ENCODE results near the gene AGPAT4. TPM values are rescaled to one million over a fixed set of nuclear protein-coding genes. Genes with fewer than 3 reads are reported as not detected.
A peak's percentile ranks its signal among the peaks of the same experiment; 100 is the strongest.

AGPAT4 gene
- total RNA-seq, 1 donor from 2014 or later: 6.6 TPM

GRCh38 chr6:161116554-161116953, 157.3 kb downstream of the AGPAT4 start:
- no peak for DNase-seq (ENCODE audit: low read depth)

DNA sequence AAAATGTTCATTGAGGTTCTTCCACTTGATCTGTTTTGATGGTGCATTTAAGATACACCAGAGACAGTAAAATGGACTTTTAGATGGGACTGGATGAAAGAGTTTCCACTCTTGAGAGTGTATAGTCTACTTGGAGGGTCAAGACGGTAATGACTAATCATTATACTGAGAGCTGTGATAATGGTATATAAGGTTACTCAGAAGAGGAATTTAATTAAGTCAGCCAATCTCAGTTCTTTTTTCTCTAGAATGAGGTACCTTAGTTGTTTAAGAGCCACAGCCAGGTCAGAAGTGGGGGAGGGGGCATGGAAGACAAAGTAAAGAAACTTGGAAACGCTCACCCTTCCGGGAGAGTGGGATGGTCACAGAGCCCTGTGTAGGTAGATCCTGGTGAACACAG, 158.4 kb downstream of the AGPAT4 start:
- no peak for DNase-seq (ENCODE audit: low read depth)

GRCh38 chr6:161111261-161111660, 162.6 kb downstream of the AGPAT4 start:
- no peak for DNase-seq (ENCODE audit: low read depth)

- DNase-seq (ENCODE audit: low read depth): no peak
These were observed 163.7 kb downstream of the AGPAT4 start for GRCh38 chr6:161110028-161110779.

- no peak for DNase-seq (ENCODE audit: low read depth)
These were observed 164.5 kb downstream of the AGPAT4 start for GRCh38 chr6:161109366-161109765.

GRCh38 chr6:161108916-161109315, 164.9 kb downstream of the AGPAT4 start:
- DNase-seq (ENCODE audit: low read depth): no peak

GRCh38 chr6:161107779-161108730, 165.8 kb downstream of the AGPAT4 start:
- no peak for DNase-seq (ENCODE audit: low read depth)

DNA sequence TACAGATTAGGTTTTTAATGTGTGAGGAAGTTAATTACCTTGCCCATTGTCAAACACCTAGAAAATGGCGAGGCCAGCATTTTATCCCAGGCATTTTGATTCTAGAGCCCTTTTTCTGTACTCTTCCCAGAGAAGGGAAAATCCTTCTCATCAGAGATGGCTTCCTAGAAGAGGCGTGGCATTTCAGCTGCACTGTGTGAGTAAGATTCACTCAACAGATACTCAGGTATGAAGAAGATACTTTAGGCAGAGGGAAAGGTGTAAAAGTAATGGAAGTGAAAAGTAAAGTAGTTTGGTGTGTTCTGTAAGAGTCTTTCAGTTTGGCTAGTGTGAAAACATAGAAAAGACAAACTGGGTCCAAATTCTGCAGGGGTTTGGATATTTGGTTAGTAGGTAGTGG, 168.5 kb downstream of the AGPAT4 start:
- no peak for DNase-seq (ENCODE audit: low read depth)

GRCh38 chr6:161104966-161105365, 168.9 kb downstream of the AGPAT4 start:
- DNase-seq (ENCODE audit: low read depth): no peak

DNA sequence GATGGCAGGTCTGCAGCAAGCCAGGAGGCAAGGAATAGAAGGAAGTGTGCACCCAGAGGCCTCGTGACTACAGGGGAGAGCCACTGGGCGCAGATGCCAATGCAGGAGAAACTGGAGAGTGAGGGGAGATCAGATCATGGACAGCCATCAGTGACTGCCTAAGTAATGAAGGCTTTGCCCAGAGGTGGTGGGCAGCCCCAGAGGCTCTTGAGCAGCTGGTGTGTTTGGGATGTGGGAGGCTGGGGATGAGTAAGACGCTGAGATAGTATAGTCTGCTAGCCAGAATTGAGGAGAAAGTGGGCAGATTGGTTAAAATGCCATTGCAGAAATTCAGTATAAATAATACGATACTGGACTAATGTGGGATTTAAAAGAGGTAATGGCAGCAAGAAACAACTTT, 170.4 kb downstream of the AGPAT4 start:
- no peak for DNase-seq (ENCODE audit: low read depth)

GRCh38 chr6:161101517-161101916, 172.3 kb downstream of the AGPAT4 start:
- DNase-seq (ENCODE audit: low read depth): no peak

DNA sequence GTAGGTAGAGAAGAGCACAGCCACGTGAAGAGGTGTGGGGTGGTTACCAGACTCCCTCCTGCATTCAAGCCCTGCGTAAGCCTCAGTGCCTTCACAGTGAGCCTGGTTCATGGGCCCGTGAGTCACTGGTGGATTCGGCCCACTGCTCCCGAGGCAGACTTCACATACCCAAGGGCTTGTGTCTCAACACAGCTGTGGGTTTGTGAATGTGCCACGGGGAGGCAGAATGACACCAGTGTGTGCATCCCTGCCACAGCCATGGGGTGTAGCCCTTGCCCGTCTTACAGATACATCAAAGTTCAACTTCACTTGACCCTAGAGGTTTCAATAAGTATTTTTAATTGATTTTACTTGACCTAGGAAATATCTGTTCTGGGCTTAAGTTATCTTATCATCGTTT, 173.8 kb downstream of the AGPAT4 start:
- DNase-seq (ENCODE audit: low read depth): peak; percentile 3

GRCh38 chr6:161095916-161096315, 177.9 kb downstream of the AGPAT4 start:
- DNase-seq (ENCODE audit: low read depth): no peak

- DNase-seq (ENCODE audit: low read depth): no peak
These were observed 178.9 kb downstream of the AGPAT4 start for GRCh38 chr6:161094955-161095354.

DNA sequence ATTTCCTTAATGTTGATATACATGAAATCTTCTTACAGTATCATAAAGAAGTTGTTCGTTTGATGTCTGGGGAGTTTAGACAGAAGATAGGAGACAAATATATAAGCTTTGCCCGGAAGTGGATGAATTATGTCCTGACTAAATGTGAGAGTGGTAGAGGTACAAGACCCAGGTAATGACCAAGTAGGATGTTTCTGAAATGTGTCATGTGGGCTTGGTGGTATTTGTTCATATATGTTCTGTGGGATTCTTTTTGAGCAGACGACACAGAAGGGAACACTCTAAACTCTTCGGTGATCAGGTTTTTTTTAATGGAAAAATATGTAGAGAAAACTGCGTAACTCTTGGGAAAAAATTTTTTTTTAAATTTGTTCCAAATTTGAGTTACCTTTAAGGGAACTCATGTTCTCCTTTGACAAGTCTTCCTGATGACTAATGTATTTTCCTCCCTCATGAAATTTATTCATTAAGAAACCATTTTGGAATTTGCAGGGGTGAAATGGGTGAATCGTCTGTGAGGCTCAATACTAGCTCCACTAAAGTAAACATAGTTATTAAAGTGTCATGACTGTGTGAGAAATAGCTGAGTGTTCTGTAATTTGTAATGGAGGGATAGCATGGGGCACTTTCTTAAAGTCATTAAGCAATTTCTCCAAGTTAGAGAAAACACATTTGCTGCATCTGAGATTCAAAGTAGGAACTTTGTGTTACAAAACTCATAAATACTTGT, 181.7 kb downstream of the AGPAT4 start:
- DNase-seq (ENCODE audit: low read depth): no peak

- no peak for DNase-seq (ENCODE audit: low read depth)
These were observed 182.7 kb downstream of the AGPAT4 start for GRCh38 chr6:161091151-161091550.

GRCh38 chr6:161088676-161089328, 185.1 kb downstream of the AGPAT4 start:
- DNase-seq (ENCODE audit: low read depth): peak; percentile 45

GRCh38 chr6:161085246-161085645, 188.6 kb downstream of the AGPAT4 start:
- no peak for DNase-seq (ENCODE audit: low read depth)

GRCh38 chr6:161082215-161082614, 191.6 kb downstream of the AGPAT4 start:
- DNase-seq (ENCODE audit: low read depth): no peak

DNA sequence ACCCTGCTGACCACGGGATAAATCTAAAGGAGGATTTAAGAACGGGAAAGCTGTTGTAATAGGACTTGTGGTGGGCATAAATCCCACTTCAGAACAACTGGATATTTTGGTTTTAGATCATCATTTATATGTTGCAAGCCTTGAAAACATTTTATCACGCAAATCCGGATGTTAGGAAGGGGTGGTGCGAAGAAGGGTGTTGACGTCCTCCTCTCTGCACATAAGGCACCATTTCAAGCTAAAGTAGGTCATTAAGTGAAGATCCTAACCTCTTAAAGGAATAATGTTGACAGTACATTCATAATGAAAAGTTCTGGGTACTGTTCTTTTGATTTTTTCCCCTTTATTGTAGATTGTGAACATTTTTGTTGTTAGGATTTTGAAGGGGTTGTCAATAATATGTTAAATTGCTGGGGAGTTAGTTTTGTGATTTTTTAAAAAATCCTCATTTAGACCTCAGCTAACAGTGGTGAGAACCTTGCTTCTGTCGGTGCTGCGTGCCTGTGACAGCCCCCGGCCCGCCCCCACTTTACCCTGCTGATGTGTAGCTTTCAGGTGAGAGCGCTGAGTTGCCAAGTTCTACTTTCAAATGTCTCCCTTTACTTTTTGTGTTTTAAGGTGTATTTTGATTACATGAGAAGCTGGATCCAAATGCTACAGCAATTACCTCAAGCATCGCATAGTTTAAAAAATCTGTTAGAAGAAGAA, 193.4 kb downstream of the AGPAT4 start:
- no peak for DNase-seq (ENCODE audit: low read depth)

Measured in myocyte (in vitro differentiated cells).